Fibroblast of the aortic adventitia (primary cell): Measurements from ENCODE around the gene GLI1. TPM values are rescaled to one million over a fixed set of nuclear protein-coding genes. Genes with fewer than 3 reads are reported as not detected.
"Not testable (repeated sequence)": the region's sequence is repeated elsewhere in the genome, so short reads cannot be mapped to it uniquely, and the experiment has no call there.

Experiments used
- DNase-seq: peaks from one replicate; pipeline ENCODE4 v3.0.0-alpha.2; 2010; ENCODE audit warnings: low read depth
- H3K4me3 ChIP-seq: 2 replicates; pipeline ENCODE4 v1.5.1; 2011; ENCODE audit warnings: low read depth, mild to moderate bottlenecking, control low read depth, low read length, moderate library complexity
- total RNA-seq: library from RNA; depleted of rRNA; stranded (reverse); fragments of >200 nt; gene quantifications from 2 replicates; pipeline ENCODE4 v1.2.3, GENCODE V29; 2012; ENCODE audit warnings: low replicate concordance
- TF ChIP-seq, protein P1 (sequence below): IDR thresholded peaks from 2 replicates; pipeline ENCODE4 v1.5.1; 2011; ENCODE audit warnings: mild to moderate bottlenecking, low read length, control low read depth, inconsistent platforms; ENCODE audit not compliant: insufficient read depth

Gene GLI1
- 1.1 TPM in 1 of 2 replicates, not detected in the other for total RNA-seq

DNA sequence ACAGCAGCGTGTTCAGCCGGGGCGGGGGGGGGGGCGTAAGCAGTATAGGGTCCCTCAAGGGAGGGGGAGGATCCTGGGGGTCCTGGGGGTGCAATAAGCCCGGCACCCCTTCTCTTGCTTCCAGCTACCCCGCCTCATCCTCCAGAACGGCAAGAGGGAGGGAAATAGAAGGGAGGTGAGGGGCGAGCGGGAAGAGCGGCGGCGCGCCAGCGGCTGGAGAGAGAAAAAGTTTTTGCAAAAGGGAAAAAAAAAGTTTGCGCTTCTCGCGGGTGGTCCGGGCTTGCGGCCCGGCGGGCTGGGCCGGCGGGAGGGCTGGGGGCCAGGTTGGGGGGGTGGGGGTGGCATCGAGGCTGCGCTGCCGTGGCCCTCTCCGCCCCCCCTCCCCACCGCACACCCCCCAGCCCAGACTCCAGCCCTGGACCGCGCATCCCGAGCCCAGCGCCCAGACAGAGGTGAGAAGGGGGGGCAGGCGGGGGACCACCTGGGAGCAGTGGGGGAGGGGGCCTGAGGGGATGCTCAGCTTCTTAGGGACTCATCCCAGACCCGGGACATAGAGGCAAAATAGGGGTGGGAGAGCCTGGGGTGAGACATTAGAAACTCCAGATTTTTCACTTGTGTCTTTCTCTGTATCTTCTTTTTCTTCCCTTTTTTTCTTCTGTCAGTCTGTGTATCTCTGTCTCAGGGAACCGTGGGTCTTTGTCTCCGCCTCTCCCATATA, at the start of gene GLI1:
TSS of gene GLI1 (plus strand) at position 36 of the 718 bp plus-strand sequence. CDS start 3,907 bp downstream, outside the sequence.
- peak within 1 kb of the TSS; percentile 76 for H3K4me3 ChIP-seq
- TF ChIP-seq, protein P1, sequence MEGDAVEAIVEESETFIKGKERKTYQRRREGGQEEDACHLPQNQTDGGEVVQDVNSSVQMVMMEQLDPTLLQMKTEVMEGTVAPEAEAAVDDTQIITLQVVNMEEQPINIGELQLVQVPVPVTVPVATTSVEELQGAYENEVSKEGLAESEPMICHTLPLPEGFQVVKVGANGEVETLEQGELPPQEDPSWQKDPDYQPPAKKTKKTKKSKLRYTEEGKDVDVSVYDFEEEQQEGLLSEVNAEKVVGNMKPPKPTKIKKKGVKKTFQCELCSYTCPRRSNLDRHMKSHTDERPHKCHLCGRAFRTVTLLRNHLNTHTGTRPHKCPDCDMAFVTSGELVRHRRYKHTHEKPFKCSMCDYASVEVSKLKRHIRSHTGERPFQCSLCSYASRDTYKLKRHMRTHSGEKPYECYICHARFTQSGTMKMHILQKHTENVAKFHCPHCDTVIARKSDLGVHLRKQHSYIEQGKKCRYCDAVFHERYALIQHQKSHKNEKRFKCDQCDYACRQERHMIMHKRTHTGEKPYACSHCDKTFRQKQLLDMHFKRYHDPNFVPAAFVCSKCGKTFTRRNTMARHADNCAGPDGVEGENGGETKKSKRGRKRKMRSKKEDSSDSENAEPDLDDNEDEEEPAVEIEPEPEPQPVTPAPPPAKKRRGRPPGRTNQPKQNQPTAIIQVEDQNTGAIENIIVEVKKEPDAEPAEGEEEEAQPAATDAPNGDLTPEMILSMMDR, result no peak
- DNase-seq, result no peak

DNA sequence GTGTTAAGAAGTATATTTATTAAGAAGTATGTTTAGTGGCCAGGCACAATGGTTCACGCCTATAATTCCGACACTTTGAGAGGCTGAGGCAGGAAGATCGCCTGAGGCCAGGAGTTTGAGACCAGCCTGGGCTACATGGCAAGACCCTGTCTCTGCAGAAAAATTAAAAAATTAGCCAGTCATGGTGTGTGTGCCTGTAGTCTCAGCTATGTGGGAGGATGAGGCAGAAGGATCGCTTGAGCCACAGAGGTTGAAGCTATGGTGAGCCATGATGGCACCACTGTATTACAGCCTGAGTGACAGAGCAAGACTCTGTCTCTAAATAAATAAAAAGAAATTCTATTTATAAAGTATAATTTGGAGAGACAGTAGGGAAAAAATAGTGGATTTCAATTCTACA, 49.1 kb upstream of the GLI1 start:
- no peak overlapping the region for H3K4me3 ChIP-seq
- TF ChIP-seq, protein P1, result no peak
- no peak for DNase-seq

DNA sequence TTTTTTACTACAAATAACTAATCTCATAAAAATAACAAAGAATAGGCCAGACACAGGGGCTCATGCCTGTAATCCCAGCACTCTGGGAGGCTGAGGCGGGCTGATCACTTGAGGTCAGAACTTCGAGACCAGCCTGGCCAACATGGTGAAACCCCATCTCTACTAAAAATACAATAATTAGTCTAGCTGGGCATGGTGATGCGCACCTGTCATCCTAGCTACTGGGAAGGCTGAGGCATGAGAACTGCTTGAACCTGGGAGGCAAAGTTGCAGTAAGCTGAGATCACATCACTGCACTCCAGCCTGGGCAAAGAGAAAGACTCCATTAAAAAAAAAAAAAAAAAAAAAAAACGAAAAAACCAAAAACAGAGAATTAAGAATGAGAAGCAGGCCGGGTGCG, 45.4 kb upstream of the GLI1 start:
- DNase-seq, result not testable (repeated sequence)

DNA sequence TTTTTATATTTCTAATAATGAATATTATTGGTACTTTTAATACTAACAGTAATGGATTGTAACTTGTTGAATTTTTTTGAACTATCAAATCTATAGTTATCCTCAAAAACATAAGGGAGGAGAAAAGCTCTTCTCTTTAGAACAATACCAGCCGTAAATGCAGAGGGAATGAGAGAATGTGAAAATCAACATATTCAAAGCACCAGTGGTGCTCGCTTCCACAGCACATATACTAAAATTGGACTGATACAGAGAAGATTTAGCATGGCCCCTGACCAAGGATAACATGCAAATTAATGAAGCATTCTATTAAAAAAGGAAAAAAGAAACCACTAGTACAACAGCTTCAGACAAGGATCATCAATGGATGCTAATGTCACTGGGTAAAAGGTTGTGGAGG, 44.5 kb upstream of the GLI1 start:
- H3K4me3 ChIP-seq, result no peak overlapping the region
- DNase-seq, result no peak
- TF ChIP-seq, protein P1, result no peak

More for the DNA sequence above, 45.4 kb upstream of the GLI1 start:
- not testable (repeated sequence) for H3K4me3 ChIP-seq

DNA sequence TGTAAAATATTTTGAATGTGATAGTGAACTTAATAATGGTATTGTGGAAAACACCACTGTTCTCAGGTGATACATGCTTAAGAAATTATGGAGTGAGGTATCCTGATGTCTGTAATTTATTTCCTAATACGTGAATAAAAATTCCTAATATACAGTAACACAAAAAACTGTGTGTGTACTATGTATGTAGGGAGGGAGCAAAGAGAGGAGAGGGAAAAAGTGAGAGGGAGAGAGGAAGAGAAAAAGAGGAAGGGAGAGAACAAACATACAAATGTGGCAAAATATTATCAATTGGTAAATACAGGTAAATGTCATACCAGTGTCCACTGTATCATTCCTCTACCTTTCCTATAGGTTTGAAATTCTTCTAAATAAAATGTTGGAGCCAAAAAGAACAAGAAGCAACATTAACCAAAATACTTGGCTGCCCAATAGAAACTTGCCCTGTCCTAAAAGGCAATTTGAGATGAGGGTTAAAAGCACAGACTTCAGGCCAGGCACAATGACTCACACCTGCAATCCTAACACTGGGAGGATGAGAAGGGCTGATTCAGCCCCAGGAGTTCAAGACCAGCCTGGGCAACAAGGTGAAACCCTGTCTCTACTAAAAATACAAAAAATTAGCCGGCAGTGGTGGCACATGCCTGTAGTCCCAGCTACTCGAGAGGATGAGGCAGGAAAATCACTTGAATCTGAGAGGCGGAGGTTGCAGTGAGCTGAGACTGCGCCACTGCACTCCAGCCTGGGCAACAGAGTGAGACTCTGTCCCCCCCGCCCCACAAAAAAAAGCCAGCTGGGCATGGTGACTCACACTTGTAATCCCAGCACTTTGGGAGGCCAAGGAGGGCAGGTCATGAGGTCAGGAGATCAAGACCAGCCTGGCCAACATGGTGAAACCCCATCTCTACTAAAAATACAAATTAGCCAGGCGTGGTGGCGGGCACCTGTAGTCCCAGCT, 43.3 kb upstream of the GLI1 start:
- no peak overlapping the region for H3K4me3 ChIP-seq
- DNase-seq, result peak; percentile 35
- TF ChIP-seq, protein P1, result no peak

DNA sequence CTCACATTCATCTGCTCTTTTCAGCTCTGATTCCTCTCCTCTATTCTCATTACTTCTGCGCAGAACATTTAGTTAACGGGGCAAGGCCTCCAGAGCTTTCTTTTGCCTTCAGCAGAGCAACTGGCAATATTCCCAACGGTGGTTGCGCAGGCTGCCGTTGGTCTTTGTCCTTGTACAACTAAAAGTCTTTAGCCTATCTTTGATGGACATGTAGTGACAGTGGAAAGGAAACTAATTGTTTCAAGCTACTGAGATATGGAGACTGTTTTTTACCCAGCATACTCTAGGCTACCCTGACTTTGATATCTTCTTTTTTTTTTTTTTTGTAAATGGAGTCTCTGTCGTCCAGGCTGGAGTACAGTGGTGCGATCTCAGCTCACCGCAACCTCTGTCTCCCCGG, 41.3 kb upstream of the GLI1 start:
- TF ChIP-seq, protein P1, result no peak
- no peak overlapping the region for H3K4me3 ChIP-seq
- DNase-seq, result no peak

DNA sequence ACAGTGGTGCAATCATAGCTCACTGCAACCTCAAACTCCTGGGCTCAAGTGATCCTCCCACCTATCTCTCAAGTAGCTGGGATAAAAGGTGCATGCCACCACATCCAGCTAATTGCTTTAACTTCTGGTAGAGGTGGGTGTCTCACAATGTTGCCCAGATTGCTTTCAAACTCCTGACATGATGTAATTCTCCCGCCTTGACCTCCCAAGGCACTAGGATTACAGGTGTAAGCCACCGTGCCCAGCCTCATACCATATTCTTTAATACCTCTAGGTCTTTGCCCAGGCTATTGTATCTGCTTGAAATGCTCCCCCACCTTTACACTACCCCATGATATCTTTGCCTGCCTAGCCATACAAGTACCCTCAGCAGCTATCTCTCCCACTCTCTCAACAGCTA, 40.1 kb upstream of the GLI1 start:
- DNase-seq, result no peak
- TF ChIP-seq, protein P1, result no peak
- H3K4me3 ChIP-seq, result no peak overlapping the region
